Caco-2 (cell line): ENCODE results near the gene ABTB1. TPM values are rescaled to one million over a fixed set of nuclear protein-coding genes. Genes with fewer than 3 reads are reported as not detected.

Experiments
- BruUV-seq: library from RNA; stranded (reverse); fragments of 400-500 nt; replicated peaks from 2 replicates; lab custom pipeline; 2021; lab: Mats Ljungman, UMichigan
- CTCF ChIA-PET: fragments of 300-600 bp; sonication (Branson Sonifier 250); formaldehyde crosslinking; loops from one replicate; lab custom pipeline; 2022; ENCODE audit warnings: antibody characterized with exemption; lab: Charles Lee
- POLR2A ChIA-PET: fragments of 300-600 bp; sonication (Branson Sonifier 250); formaldehyde crosslinking; loops from one replicate; lab custom pipeline; 2022; ENCODE audit warnings: antibody characterized with exemption; lab: Charles Lee
- DNase-seq, 2 experiments: peaks; one replicate each; pipeline versions ENCODE4 v3.0.0 to v3.0.0-alpha.2; 2020 to 2022
- H3K27me3 ChIP-seq: replicated peaks from 2 replicates; pipeline ENCODE4 v1.6.0; 2011; ENCODE audit warnings: low read length; ENCODE audit not compliant: control insufficient read depth, insufficient read depth
- H3K36me3 ChIP-seq: 2 replicates; pipeline ENCODE4 v1.5.1; 2011; ENCODE audit warnings: low read length; ENCODE audit not compliant: control insufficient read depth, insufficient read depth
- H3K4me1 ChIP-seq: fragments of 250-450 bp; sonication (Bioruptor Pico); 2 replicates; pipeline ENCODE4 v1.5.1; 2020; ENCODE audit warnings: mild to moderate bottlenecking
- H3K4me3 ChIP-seq: 2 replicates; pipeline ENCODE4 v1.5.1; 2011; ENCODE audit warnings: low read depth, mild to moderate bottlenecking, control low read depth, low read length
- H3K9me3 ChIP-seq: fragments of 250-450 bp; sonication (Bioruptor Pico); 2 replicates; pipeline ENCODE4 v1.5.1; 2020; ENCODE audit warnings: mild to moderate bottlenecking, moderate library complexity
- H3K27ac Mint-ChIP-seq: one replicate; pipeline ENCODE4 v1.8.0; 2022; ENCODE audit warnings: mixed read lengths; ENCODE audit not compliant: unreplicated experiment
- H3K27me3 Mint-ChIP-seq: one replicate; pipeline ENCODE4 v1.8.0; 2022; ENCODE audit warnings: mixed read lengths; ENCODE audit not compliant: insufficient read depth, unreplicated experiment
- H3K36me3 Mint-ChIP-seq: one replicate; pipeline ENCODE4 v1.8.0; 2022; ENCODE audit warnings: mild to moderate bottlenecking, mixed read lengths; ENCODE audit not compliant: insufficient read depth, unreplicated experiment
- H3K4me1 Mint-ChIP-seq: one replicate; pipeline ENCODE4 v1.8.0; 2022; ENCODE audit warnings: low read depth, mixed read lengths; ENCODE audit not compliant: unreplicated experiment
- H3K4me3 Mint-ChIP-seq: one replicate; pipeline ENCODE4 v1.8.0; 2022; ENCODE audit warnings: mild to moderate bottlenecking, moderate library complexity, mixed read lengths; ENCODE audit not compliant: unreplicated experiment
- H3K9me3 Mint-ChIP-seq: one replicate; pipeline ENCODE4 v1.8.0; 2022; ENCODE audit warnings: mixed read lengths; ENCODE audit not compliant: unreplicated experiment
- intact Hi-C: fragments of 100-400 bp; cut with micrococcal nuclease; formaldehyde crosslinking; loops from one replicate; pipeline ENCODE4 v1.10.0; 2022; ENCODE audit not compliant: unreplicated experiment
- total RNA-seq: library from RNA; stranded (reverse); gene quantifications from 2 replicates; pipeline ENCODE4 v1.2.3, GENCODE V29; 2022
- TF ChIP-seq, protein P1 (sequence below), 2 experiments: fragments of 200-600 bp in 1 of 2; IDR thresholded peaks; 1 replicate in 1 of 2; 2 replicates in 1 of 2; pipeline versions ENCODE4 v1.5.1 to v1.8.0; 2011 to 2022; ENCODE audit warnings: antibody characterized with exemption in 1 of 2, control low read depth in 1 of 2, inconsistent platforms in 1 of 2, low read depth in 1 of 2, low read length in 1 of 2, mild to moderate bottlenecking in 1 of 2, moderate library complexity in 1 of 2; ENCODE audit not compliant: insufficient read depth in 1 of 2, severe bottlenecking in 1 of 2, unreplicated experiment in 1 of 2

The ABTB1 gene
- total RNA-seq, 1 experiment from 2014 or later: 6.2 TPM

- H3K9me3 Mint-ChIP-seq: no peaks in the 10 kb centered on the region
- H3K9me3 ChIP-seq: no peaks in the 10 kb centered on the region
- no peak for DNase-seq
- H3K4me3 Mint-ChIP-seq: no peak overlapping the region
- ChIA-PET POLR2A (no interaction called here), CTCF (interaction anchor here (0.8 to 2.6 kb wide), 6 partner anchors 11 to 268 kb away, joined by 3 to 18 read pairs (median 7); partner anchors contain the start of gene MGLL)
- H3K4me1 Mint-ChIP-seq: no peaks in the 10 kb centered on the region
- intact Hi-C loops: loop anchor here (2.0 to 5.0 kb wide), 3 partner anchors 39 to 279 kb away; no protein-coding TSS in a partner anchor
- H3K36me3 Mint-ChIP-seq: peaks cover 4% of the 10 kb centered on the region
- H3K4me3 ChIP-seq: no peak overlapping the region
- no peaks in the 10 kb centered on the region for H3K27me3 ChIP-seq
- H3K27ac Mint-ChIP-seq: no peak overlapping the region
- H3K27me3 Mint-ChIP-seq: no peaks in the 10 kb centered on the region
- H3K36me3 ChIP-seq: no peaks in the 10 kb centered on the region
- no TSS peak for BruUV-seq
- TF ChIP-seq, protein P1, sequence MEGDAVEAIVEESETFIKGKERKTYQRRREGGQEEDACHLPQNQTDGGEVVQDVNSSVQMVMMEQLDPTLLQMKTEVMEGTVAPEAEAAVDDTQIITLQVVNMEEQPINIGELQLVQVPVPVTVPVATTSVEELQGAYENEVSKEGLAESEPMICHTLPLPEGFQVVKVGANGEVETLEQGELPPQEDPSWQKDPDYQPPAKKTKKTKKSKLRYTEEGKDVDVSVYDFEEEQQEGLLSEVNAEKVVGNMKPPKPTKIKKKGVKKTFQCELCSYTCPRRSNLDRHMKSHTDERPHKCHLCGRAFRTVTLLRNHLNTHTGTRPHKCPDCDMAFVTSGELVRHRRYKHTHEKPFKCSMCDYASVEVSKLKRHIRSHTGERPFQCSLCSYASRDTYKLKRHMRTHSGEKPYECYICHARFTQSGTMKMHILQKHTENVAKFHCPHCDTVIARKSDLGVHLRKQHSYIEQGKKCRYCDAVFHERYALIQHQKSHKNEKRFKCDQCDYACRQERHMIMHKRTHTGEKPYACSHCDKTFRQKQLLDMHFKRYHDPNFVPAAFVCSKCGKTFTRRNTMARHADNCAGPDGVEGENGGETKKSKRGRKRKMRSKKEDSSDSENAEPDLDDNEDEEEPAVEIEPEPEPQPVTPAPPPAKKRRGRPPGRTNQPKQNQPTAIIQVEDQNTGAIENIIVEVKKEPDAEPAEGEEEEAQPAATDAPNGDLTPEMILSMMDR (IDR thresholded peaks at IDR 0.05; ENCODE audit: insufficient read depth in 1 of 2, low read depth in 1 of 2, low read length in 1 of 2, severe bottlenecking in 1 of 2, unreplicated experiment in 1 of 2): no peak
- H3K4me1 ChIP-seq: peaks cover 27% of the 10 kb centered on the region
These were observed 18.7 kb downstream of the ABTB1 start for GRCh38 chr3:127691489-127691888.

DNA sequence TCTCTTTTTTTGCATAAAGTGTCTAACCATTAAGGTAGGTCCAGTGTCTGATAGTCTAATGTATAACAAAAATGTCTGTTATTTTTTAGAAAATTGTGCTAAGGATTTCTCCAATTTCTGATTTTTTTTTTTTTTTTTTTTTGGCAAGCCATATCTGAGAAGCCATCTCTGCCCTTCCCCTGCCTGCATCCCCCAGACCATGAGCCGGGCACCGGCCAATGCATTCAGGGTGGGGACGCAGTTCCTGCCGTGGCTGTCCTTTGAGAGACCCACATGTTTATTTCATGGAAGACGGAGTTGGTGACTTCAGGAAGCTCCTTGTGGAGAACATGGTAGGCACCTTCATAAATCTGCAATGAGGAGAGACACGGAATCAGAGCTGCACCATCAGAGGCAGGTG, 19.2 kb downstream of the ABTB1 start:
- Mint-ChIP-seq H3K4me1 (no peaks in the 10 kb centered on the region), H3K9me3 (no peaks in the 10 kb centered on the region), H3K27ac (no peak overlapping the region), H3K36me3 (peaks cover 4% of the 10 kb centered on the region), H3K27me3 (no peaks in the 10 kb centered on the region), H3K4me3 (no peak overlapping the region)
- intact Hi-C loops: loop anchor here (2.0 to 5.0 kb wide), 3 partner anchors 40 to 279 kb away; no protein-coding TSS in a partner anchor
- no peak for DNase-seq
- no peak overlapping the region for H3K4me3 ChIP-seq
- TF ChIP-seq, protein P1 (IDR thresholded peaks at IDR 0.05; ENCODE audit: insufficient read depth in 1 of 2, low read depth in 1 of 2, low read length in 1 of 2, severe bottlenecking in 1 of 2, unreplicated experiment in 1 of 2): no peak
- no peaks in the 10 kb centered on the region for H3K27me3 ChIP-seq
- peaks cover 27% of the 10 kb centered on the region for H3K4me1 ChIP-seq
- no peaks in the 10 kb centered on the region for H3K36me3 ChIP-seq
- no TSS peak for BruUV-seq
- ChIA-PET CTCF (interaction anchor here (0.7 to 2.6 kb wide), 3 partner anchors 9 to 268 kb away, joined by 3 to 18 read pairs (median 6); no protein-coding TSS in a partner anchor), POLR2A (no interaction called here)
- no peaks in the 10 kb centered on the region for H3K9me3 ChIP-seq

GRCh38 chr3:127692501-127693335, 20.0 kb downstream of the ABTB1 start:
- Histone ChIP-seq H3K4me3 (no peak overlapping the region), H3K27me3 (no peaks in the 10 kb centered on the region), H3K36me3 (no peaks in the 10 kb centered on the region), H3K9me3 (no peaks in the 10 kb centered on the region), H3K4me1 (peaks cover 27% of the 10 kb centered on the region)
- H3K36me3 Mint-ChIP-seq: peaks cover 4% of the 10 kb centered on the region
- no TSS peak for BruUV-seq
- no peak overlapping the region for H3K4me3 Mint-ChIP-seq
- no peak for DNase-seq
- no peaks in the 10 kb centered on the region for H3K4me1 Mint-ChIP-seq
- no peaks in the 10 kb centered on the region for H3K9me3 Mint-ChIP-seq
- TF ChIP-seq, protein P1 (IDR thresholded peaks at IDR 0.05; ENCODE audit: insufficient read depth in 1 of 2, low read depth in 1 of 2, low read length in 1 of 2, severe bottlenecking in 1 of 2, unreplicated experiment in 1 of 2): no peak
- ChIA-PET POLR2A (no interaction called here), CTCF (interaction anchor here (0.7 to 1.0 kb wide), 2 partner anchors 9 to 12 kb away, joined by 3 to 6 read pairs; no protein-coding TSS in a partner anchor)
- H3K27me3 Mint-ChIP-seq: no peaks in the 10 kb centered on the region
- intact Hi-C loops: loop anchor here (5.0 kb wide), 1 partner anchor 40 kb away; no protein-coding TSS in a partner anchor
- H3K27ac Mint-ChIP-seq: peak overlapping the region; percentile 28
